Right cardiac atrium (tissue), 5 donors: ENCODE data around the gene ASL. TPM values are rescaled to one million over a fixed set of nuclear protein-coding genes. Genes with fewer than 3 reads are reported as not detected.
"Not testable (repeated sequence)": the region's sequence is repeated elsewhere in the genome, so short reads cannot be mapped to it uniquely, and the experiment has no call there.

Experiments
- ATAC-seq, 2 donors: fragments of 200-7000 bp; cut with Tn5 transposase; one replicate each; pipeline versions ENCODE4 v1.8.0 to v1.9.1; 2020; ENCODE audit warnings: moderate library complexity in 2 of 2, mild to moderate bottlenecking in 1 of 2
- DNase-seq, 3 donors: peaks; one replicate each; pipeline ENCODE4 v3.0.0-alpha.2; 2020
- H3K27ac ChIP-seq: one replicate; pipeline ENCODE4 v1.5.1; 2013; ENCODE audit warnings: mild to moderate bottlenecking, low read length, control low read depth, moderate library complexity
- H3K27me3 ChIP-seq: one replicate; pipeline ENCODE4 v1.6.1; 2013; ENCODE audit not compliant: control insufficient read depth, insufficient read depth
- H3K4me1 ChIP-seq: one replicate; pipeline ENCODE4 v1.6.1; 2013; ENCODE audit warnings: low read length; ENCODE audit not compliant: control insufficient read depth, insufficient read depth
- H3K4me3 ChIP-seq: one replicate; pipeline ENCODE4 v1.5.1; 2013; ENCODE audit warnings: low read length, control low read depth
- H3K9me3 ChIP-seq: one replicate; pipeline ENCODE4 v1.6.1; 2013; ENCODE audit warnings: low read length; ENCODE audit not compliant: control insufficient read depth
- WGBS: extraction: QIAGEN DNeasy Blood & Tissue Kit; methylation state at CpG from one replicate; pipeline ENCODE4 v1.1.7; 2013; 5-methylcytosine and 5-hydroxymethylcytosine counted together
- intact Hi-C, 4 donors: fragments of 100-400 bp; cut with DNase I; formaldehyde crosslinking; loops; one replicate each; pipeline versions ENCODE4 v1.11.0 to v1.14.0; 2022 to 2023
- polyA plus RNA-seq: library from polyadenylated mRNA; stranded (reverse); fragments of 200-250 nt; gene quantifications from one replicate; pipeline ENCODE4 v1.2.3, GENCODE V29; 2013
- total RNA-seq, 4 donors: library from RNA; stranded (reverse); fragmentation: NEBNext Ultra II Directional; extraction: Animal tissue kit (Norgen Biotek cat#: 25700); gene quantifications; one replicate each; pipeline ENCODE4 v1.2.1, GENCODE V29; 2021
- donor health status: healthy with polysubstance abuse.
- donor health status: DM: no; HTN: yes; CAD: no.
- donor health status: DM: no; HTN: no; CAD: no.
- donor health status: DM: no; HTN: yes; CAD: no; lungs with severe emphysema.
- donor health status: DM: yes; HTN: yes; CAD: no.

Gene ASL
- total and polyA plus RNA-seq, 5 donors, result 9.6 to 13.8 (median 11.2) TPM

- Histone ChIP-seq H3K4me3 (no peak overlapping the region), H3K9me3 (no peaks in the 10 kb centered on the region), H3K27ac (no peak overlapping the region), H3K27me3 (no peaks in the 10 kb centered on the region), H3K4me1 (peaks cover 7% of the 10 kb centered on the region)
- DNase-seq (no peak), ATAC-seq (no peak)
- WGBS, result 95% methylated on average over 9 of the region's 9 CpGs
- intact Hi-C loops, result no loop called here
Observed at GRCh38 chr7:66123175-66123528, 47.5 kb downstream of the ASL start.

- intact Hi-C loops, H3K27ac ChIP-seq, ATAC-seq, DNase-seq, H3K4me3 ChIP-seq, H3K27me3 ChIP-seq, H3K9me3 ChIP-seq, H3K4me1 ChIP-seq: not testable (repeated sequence)
- WGBS, result 45% methylated on average over 5 of the region's 5 CpGs
Observed at GRCh38 chr7:66124569-66124861, 48.9 kb downstream of the ASL start.

DNA sequence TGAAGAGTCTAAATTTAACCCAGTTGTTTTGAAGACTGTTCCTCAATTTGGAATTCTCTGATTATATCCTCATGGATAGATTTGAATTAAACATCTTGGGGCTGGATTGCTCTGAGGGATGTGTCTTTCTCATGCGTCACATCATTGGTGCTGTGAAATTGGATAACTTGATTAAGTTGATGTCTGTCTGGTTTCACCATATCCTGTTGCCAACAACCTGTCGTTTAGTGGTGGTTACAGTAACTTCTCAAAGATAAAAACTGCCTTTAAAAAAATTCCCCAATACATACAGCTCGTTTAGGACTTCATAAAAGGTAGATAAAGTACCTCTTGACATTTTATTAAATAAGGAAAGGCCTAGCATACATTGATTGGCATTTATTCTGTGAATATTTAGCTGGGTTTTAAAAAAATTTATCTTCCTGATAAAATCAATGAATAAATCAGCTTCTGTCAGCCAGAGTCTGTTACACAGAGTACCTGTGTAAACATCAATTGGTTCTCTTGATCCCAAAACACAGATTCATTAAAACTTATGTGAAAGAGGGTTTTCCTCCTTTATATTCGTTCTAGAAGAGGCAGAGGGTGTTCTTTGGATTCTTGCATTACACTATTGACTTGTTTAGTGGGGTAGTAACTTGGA lies 49.6 kb downstream of the ASL start:
- H3K4me1 ChIP-seq, result peaks cover 7% of the 10 kb centered on the region
- DNase-seq (no peak), ATAC-seq (peak in 1 of 2 donors; percentile 39)
- 27% methylated on average over 4 of the region's 4 CpGs for whole genome bisulfite sequencing
- intact Hi-C loops, result no loop called here
- no peaks in the 10 kb centered on the region for H3K27me3 ChIP-seq
- H3K27ac ChIP-seq, result no peak overlapping the region
- H3K4me3 ChIP-seq, result no peak overlapping the region
- no peaks in the 10 kb centered on the region for H3K9me3 ChIP-seq

DNA sequence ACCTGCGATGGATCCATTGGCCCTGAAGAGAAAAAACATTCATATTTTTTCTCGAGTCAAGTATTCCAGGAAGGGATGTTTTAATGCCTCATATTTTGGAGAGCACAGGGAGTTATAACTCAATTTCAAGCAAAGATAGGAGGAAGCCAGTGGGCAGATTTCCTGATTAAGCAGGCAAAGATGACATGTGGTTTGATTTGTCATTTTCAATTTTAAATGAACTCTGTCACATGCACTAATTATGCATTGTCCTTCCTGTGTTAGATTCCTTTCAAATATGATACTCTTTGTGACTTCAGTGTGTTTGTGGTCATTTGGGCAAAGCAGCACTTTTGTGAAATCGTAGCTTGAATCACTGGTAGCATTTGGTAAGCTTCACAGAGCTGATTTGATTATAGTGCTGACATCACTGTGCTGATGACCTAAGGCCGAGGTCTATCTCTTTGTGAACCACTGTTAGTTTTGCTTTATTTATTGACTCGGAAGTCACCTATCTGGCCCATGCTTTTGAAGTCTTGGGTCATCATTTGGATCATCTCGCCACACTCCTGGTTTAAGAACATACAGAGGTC lies 50.2 kb downstream of the ASL start:
- intact Hi-C loops, H3K4me3 ChIP-seq, H3K27ac ChIP-seq, H3K9me3 ChIP-seq, H3K27me3 ChIP-seq, DNase-seq, H3K4me1 ChIP-seq: not testable (repeated sequence)
- WGBS, result 77% methylated on average over 6 of the region's 6 CpGs
- ATAC-seq, result peak in 1 of 2 donors; percentile 34

DNA sequence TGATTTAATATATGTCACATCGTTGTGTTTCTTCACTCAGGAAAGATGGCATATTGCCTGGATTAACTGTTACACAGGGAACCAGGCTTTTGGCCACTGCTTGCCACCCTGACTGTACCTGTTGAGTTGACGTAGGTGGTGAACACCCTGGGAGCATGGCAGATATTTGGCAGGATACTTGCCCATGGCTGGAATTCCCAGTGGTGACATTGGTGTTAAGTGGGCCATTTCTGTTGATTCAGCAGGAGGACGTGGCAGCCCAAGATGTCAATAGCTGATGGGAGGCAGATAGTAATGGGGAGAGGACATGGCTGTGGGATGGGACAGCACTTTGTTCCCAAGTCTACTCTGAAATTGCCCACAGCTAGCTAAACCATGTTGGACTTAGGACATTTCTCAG lies 51.6 kb downstream of the ASL start:
- H3K4me3 ChIP-seq, DNase-seq, intact Hi-C loops, H3K27me3 ChIP-seq, H3K4me1 ChIP-seq, H3K9me3 ChIP-seq, H3K27ac ChIP-seq: not testable (repeated sequence)
- peak in 1 of 2 donors; percentile 46 for ATAC-seq
- whole genome bisulfite sequencing, result 65% methylated on average over 3 of the region's 3 CpGs

DNA sequence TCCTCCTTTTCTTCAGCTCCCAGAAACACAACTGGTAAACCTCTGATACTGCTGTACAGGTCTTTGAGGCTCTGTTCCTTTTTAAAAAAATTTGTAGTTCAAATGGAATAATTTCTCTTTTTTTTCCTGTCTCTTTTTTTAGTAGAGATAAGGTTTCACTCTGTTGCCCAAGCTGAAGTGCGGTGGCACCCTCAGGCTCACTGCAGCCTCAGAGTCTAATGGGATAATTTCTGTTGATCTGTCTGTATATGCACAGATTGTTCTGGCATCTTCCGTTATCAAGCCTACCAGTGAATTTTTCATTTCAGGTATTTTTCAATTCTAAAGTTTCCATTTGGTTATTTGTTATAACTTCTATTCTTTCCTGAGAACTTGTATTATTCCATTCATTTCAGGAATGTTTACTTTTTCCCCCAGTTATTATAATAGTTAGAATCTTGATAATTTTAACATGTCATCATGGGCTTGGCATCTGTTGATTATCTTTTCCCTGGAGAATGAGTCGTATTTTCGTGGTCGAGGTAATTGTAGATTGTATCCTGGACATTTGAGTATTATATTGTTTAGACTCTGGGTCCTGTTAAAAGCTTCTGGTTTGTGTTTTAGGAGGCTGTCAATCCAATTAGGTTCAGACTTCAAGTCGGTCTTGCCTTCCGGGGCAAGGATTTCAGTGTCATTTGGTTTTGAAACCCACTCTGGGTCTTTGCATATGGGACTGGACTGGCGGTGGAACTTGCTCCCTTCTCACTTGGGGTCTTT lies 63.6 kb downstream of the ASL start:
- H3K4me3 ChIP-seq, result no peak overlapping the region
- ATAC-seq (no peak), DNase-seq (no peak)
- H3K9me3 ChIP-seq, result no peaks in the 10 kb centered on the region
- no peaks in the 10 kb centered on the region for H3K27me3 ChIP-seq
- 60% methylated on average over 8 of the region's 8 CpGs for WGBS
- intact Hi-C loops, result no loop called here
- no peak overlapping the region for H3K27ac ChIP-seq
- peaks cover 5% of the 10 kb centered on the region for H3K4me1 ChIP-seq

GRCh38 chr7:66140924-66141323 lies 65.3 kb downstream of the ASL start:
- Histone ChIP-seq H3K27me3 (no peaks in the 10 kb centered on the region), H3K4me3 (no peak overlapping the region), H3K9me3 (no peaks in the 10 kb centered on the region), H3K27ac (no peak overlapping the region), H3K4me1 (peaks cover 3% of the 10 kb centered on the region)
- intact Hi-C loops, result no loop called here
- ATAC-seq, result peak; percentile 69 to 70
- 23% methylated on average over 4 of the region's 4 CpGs for WGBS
- DNase-seq, result peak; percentile 76 to 90 (median 85)

GRCh38 chr7:66142334-66142733 lies 66.7 kb downstream of the ASL start:
- 54% methylated on average over 3 of the region's 3 CpGs for WGBS

GRCh38 chr7:66142996-66143395 lies 67.4 kb downstream of the ASL start:
- WGBS, result 62% methylated on average over 5 of the region's 5 CpGs
- H3K27ac ChIP-seq, result peak overlapping the region; percentile 63
- intact Hi-C loops, result no loop called here

More at GRCh38 chr7:66142334-66142733, 66.7 kb downstream of the ASL start:
- DNase-seq (no peak), ATAC-seq (no peak)
- Histone ChIP-seq H3K9me3 (no peaks in the 10 kb centered on the region), H3K27me3 (no peaks in the 10 kb centered on the region), H3K4me3 (no peak overlapping the region), H3K27ac (no peak overlapping the region), H3K4me1 (peaks cover 3% of the 10 kb centered on the region)
- intact Hi-C loops, result no loop called here

More at GRCh38 chr7:66142996-66143395, 67.4 kb downstream of the ASL start:
- Histone ChIP-seq H3K4me3 (no peak overlapping the region), H3K27me3 (no peaks in the 10 kb centered on the region), H3K4me1 (peaks cover 3% of the 10 kb centered on the region), H3K9me3 (no peaks in the 10 kb centered on the region)
- DNase-seq (no peak), ATAC-seq (peak in 1 of 2 donors; percentile 10)
